ENCODE measurements around the gene AOPEP.

AOPEP gene

DNA sequence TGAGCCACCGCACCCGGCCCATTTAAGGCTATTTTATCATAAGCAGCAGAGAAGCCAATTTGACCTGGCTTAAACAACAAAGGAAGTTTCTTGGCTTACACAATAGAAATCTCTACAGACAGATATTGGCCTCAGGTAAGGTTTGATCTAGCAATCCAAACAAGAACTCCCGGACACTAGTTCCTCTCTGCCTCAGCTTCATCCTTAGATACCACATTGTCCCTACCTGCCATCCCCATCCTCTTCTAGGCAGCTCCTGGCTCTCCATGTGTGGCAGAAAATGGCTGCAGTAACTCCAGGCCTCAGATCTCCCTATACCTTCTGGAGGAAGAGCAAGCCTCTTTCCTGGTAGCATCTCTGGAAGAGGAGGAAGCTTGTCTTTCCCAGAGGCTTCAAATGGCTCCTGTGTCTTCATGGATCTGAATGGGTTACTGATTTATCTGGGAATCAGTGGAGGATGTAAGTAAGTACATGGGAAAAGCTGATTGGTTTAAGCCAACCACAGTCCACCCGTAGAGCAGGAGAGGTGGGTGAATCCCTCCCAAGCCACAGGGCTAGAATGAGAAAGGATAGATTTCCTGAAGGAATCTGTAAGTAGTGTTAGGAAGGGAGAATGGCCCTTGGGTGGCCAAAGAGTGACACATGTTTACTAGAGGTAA is 26.7 kb upstream of the AOPEP start:
- Histone ChIP-seq H3K4me3 (no peak overlapping the region), H3K27ac (no peak overlapping the region)
- DNase-seq (ENCODE audit: low spot score), result no peak
- TF ChIP-seq, protein P1, sequence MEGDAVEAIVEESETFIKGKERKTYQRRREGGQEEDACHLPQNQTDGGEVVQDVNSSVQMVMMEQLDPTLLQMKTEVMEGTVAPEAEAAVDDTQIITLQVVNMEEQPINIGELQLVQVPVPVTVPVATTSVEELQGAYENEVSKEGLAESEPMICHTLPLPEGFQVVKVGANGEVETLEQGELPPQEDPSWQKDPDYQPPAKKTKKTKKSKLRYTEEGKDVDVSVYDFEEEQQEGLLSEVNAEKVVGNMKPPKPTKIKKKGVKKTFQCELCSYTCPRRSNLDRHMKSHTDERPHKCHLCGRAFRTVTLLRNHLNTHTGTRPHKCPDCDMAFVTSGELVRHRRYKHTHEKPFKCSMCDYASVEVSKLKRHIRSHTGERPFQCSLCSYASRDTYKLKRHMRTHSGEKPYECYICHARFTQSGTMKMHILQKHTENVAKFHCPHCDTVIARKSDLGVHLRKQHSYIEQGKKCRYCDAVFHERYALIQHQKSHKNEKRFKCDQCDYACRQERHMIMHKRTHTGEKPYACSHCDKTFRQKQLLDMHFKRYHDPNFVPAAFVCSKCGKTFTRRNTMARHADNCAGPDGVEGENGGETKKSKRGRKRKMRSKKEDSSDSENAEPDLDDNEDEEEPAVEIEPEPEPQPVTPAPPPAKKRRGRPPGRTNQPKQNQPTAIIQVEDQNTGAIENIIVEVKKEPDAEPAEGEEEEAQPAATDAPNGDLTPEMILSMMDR (IDR thresholded peaks at IDR 0.05), result no peak

DNA sequence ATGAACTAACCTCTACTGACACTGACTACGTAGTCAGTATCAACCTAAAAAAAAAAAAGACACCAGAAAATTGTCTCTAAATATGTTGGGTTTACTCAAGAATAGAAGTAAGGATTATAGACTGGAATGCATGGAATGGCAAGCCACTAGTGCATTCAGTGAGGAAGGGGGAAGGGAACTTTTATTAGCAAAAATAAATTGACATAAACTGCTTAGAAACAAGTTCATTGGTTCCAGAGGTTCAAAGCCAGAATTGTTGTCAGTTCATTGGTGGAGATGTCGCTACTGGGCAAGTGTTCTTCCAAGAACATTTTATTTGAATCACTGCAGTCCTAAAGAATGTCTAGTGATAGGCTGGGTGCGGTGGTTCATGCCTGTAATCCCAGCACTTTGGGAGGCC is 26.1 kb upstream of the AOPEP start:
- Histone ChIP-seq H3K4me3 (no peak overlapping the region), H3K27ac (no peak overlapping the region)
- TF ChIP-seq, protein P1 (IDR thresholded peaks at IDR 0.05), result no peak
- DNase-seq (ENCODE audit: low spot score), result no peak

DNA sequence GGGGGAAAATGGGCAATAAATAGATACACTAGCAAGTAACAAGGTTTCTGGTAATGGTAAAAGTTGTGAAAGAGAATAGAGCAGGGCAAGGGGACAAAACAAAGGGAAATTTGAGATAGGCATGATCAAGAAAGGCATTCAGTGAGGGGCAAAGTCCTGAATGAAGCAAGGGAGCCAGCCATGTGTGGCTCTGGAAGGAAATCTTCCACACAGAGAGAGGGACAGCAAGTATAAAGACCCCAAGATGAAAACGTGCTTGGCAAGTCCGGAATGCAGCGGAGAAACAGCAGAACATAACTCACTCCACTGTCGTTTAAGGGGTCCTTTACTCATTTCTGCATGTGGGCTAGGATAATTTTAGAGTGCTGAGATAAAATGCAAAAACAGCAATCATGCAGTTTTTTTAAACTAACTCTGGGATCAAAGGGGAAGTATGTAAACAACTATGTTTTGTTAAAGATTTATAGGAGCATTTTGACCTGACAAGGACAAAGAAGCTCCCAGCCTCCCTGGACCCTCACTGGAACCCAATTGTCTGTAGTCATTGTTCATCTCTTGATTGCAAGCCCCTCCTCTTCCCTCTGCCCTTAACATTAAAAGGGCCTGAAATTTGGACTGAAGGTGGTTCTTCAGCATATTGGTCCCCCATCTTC is 22.9 kb upstream of the AOPEP start:
- TF ChIP-seq, protein P1 (IDR thresholded peaks at IDR 0.05), result no peak
- Histone ChIP-seq H3K4me3 (no peak overlapping the region), H3K27ac (no peak overlapping the region)
- no peak for DNase-seq (ENCODE audit: low spot score)

DNA sequence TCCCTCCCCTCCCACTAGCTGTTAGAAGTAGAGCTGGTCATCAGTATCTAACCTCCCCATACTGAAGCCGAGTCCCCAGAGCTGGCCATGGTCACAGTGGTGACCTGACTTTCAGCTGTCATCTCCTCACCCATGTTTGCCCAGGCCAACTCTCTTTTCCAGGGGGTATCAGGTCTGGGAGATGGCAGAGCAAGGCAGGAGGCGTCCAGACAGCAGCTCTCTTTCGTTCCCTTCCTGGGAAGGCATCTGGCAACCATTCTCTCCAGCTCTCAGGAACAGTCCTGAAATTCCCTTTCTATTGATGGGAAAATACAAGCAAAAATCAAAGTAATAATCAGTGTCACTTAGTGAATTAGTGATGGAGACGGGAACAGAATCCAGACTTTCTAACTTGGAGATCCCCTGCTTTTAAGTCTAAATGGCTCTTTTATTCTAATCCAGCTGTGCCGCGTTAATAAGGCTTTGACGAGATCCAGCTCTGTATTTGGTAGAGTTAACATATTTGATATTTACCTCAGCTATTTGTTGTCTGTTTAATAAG is 21.3 kb upstream of the AOPEP start:
- no peak overlapping the region for H3K4me3 ChIP-seq
- TF ChIP-seq, protein P1 (IDR thresholded peaks at IDR 0.05), result no peak
- no peak overlapping the region for H3K27ac ChIP-seq
- no peak for DNase-seq (ENCODE audit: low spot score)

DNA sequence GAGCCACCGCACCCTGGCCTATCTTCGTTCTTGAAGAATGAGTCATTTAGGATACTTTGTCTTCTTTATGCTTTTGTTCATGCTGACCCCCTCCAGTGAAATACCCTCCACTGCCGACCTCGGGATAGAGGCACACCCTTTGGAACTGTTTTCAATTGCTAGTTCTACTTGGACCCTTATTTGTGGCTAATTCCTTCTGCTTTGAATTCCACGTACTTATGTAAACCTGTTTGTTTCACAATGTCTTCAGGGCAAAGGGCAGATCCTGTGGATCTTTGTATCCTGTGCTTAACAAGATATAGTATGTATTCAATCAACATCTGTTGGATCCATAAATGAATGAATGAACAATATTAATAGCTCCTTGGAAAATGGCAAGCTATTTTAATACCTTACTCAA is 19.6 kb upstream of the AOPEP start:
- Histone ChIP-seq H3K27ac (no peak overlapping the region), H3K4me3 (no peak overlapping the region)
- DNase-seq (ENCODE audit: low spot score), result no peak
- TF ChIP-seq, protein P1 (IDR thresholded peaks at IDR 0.05), result no peak

DNA sequence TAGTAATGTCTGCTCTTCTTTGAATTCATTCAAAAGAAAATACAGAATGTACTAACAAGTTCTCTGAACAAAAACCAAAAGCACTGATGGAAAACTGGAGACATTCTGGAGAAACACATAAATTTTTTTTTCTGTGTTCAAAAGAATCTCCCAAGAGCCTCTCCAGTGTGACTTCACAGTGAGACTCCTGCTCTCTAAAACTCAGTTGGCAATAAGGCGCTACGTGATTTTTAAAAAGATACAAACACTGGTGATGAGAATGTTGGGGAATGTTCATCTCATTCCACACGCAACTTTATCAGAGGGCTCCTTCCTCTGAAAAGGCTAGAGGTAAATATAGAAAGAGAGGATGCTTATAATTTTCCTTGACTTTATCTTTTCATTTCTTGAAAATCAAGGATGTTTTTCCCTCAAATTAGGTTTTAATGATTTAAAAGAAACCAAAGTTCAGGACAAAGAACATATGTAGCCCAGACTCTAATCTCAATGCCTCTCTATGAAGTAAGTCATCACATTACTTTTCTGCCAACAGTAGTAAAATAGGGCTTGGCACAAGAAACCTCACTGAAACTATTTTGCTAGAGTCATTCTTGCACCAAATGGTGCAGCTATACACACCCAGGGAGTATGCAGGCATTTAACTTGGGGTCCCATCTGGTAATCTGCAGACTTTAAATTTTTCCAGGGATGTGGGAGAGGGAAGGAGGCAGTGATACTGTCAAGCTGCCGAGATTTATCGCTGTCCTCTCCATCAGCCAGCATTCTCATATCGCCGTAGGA is 12.9 kb upstream of the AOPEP start:
- H3K27ac ChIP-seq, result no peak overlapping the region
- no peak overlapping the region for H3K4me3 ChIP-seq
- TF ChIP-seq, protein P1 (IDR thresholded peaks at IDR 0.05), result no peak
- no peak for DNase-seq (ENCODE audit: low spot score)

Data from coronary artery (tissue), 2 donors.